Stimulated activated naive CD4-positive, alpha-beta T cell (primary cell): Measurements from ENCODE around the gene ATP10B.

Experiments
- DNase-seq, 6 experiments: peaks; one replicate each; lab custom pipeline; 2025; lab: John Stamatoyannopoulos, UW

Gene ATP10B

DNA sequence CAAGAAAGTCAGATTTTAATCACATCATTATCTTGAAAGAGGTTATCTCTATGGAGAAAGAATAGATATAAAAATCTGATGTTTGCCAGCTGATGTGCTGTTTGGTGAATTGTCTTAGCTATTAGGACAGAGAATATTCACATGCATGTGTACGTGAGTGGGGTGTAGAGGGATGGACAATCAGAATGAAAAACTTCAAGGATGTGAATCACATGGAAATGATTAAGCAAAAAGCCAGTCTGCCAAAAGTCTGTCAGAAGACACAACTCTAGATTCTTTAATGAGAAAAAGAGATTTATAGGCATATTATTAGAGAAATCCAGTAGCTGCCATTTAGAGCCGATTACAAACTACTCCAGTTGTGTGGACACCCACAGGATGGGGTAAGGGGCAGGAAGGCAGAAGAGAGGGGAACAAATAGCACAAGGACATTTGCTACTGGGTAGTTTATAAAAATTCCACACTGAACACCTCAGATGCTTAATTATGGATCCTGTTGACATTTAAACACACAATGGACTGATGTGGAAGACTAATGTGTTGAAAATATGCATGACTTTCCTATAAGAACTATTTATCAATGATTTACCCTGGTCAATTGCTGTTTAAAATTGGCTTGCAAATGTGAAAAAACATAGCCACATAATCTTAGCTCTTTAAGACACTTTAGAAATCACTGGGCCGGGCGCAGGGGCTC is 302.9 kb downstream of the ATP10B start:
- DNase-seq: no peak

DNA sequence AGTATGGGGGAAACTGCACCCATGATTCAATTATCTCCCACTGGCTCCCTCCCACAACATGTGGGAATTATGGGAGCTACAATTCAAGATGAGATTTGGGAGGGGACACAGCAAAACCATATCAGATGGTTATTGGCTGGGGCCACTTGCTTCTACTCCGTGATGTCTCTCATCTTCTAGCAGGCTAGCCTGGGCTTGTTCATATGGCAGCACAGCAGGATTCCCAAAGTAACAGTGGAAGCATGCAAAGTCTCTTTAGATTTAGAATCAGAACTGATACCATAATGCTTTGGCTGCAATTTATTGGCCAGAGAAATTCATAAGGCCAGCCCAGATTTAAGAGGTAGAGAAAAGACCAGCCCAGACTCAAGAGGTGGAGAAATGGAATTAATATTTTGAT is 304.1 kb downstream of the ATP10B start:
- no peak for DNase-seq

DNA sequence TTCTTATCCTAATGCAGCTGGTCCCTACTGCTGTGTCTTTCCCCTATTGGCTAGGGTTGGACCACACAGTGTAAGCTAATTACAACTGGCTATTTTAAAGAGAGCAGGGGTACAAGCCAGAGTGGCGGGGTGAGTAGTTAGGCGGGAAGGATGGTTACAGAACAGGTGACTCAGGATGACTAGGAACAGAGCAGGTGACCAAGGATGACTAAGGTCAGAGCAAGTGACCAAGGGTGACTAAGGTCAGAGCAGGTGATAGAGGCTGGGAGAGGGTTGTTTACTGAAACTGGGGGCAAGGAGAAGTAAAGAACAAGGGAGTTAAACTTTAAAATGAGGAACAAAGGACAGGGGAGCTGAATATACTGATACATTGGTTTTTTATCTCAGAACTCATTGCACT is 304.9 kb downstream of the ATP10B start:
- no peak for DNase-seq

DNA sequence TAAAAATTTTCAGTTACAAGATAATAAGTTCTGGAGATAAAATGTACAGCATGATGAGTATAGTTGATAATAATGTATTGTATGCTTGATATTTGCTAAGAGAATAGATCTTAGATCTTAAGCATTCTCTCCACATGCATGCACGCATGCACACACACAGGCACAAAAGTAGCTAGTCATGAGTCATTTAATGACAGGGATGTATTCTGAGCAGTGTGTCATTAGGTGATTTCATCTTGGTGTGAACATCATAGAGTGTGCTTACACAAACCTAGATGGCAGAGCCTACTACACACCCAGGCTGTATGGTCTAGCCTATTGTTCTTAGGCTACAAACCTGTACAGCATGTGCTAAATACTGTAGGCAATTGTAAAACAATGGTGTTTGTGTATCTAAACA is 306.2 kb downstream of the ATP10B start:
- DNase-seq: no peak

DNA sequence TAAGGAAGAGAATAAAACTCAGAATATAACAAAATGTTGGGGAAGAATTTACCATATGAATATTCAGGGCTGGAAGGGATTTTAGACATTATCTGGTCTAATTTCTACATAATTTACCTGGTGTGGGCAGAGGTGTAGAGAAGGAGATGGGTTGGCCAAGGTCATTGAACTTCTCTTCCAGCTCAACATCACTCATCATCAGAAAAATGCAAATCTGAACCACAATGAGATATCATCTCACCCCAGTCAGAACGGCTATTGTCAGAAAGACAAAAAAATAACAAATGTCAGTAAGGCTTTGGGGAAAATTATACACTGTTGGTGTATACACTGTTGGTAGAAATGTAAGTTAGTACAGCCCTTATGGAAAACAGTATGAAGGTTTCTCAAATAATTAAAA is 308.6 kb downstream of the ATP10B start:
- DNase-seq: no peak

DNA sequence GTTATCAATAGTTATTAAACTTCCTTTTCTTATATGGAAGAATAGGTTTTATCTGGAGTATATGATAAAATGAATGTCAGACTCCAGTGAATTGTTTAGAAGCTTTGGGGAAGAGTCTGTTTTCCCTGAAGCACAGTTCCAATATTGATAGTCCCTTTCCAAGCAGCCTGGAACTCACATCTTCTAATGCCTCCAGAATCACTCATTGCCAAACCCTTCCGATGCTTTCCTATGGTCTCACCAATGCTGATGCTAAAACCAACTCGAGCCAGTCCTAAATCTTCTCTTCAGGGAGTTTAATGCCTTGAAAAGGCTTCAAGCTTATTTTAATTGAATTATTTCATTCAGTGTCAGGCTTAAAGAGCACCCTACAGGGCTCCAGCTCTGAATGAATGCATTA is 309.2 kb downstream of the ATP10B start:
- DNase-seq: no peak

DNA sequence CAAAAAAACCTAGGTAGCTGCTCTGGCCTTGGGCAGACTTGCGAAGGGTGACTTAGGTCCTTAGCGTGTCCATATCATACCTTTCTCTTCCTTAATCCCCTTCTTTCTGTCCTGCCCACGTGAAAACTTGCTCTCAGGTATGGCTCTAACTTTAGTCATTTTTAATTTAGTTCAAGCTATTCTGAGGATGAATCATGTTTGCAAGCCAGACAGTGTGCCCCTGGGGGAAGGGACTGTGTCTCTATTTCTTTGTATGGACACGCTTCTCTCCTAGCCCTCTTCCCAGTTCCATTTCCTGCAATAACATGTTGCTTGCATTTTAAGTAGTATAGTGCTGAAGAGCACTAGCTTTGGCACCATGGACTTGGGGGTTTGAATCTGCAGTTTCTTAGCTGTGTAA is 309.7 kb downstream of the ATP10B start:
- DNase-seq: no peak

DNA sequence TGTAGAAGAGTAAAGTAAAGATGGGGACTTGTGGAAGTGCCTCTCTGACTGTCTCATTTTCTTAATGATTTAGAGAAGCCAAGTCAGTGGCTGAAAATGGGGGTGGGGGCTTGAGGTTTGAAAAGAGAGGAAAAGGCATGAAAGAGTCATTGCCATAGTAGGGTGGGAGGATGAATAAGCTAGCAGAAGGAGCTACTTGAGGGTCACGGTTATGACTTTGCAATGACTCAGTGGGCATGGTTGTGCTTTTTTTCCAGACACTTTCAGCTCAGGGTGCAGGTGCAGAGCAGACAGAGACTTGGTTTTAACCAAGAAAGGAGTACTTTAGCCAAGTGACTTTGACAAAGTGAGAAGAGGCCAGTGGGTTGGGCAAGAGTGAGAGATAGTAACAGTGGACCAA is 312.6 kb downstream of the ATP10B start:
- no peak for DNase-seq

DNA sequence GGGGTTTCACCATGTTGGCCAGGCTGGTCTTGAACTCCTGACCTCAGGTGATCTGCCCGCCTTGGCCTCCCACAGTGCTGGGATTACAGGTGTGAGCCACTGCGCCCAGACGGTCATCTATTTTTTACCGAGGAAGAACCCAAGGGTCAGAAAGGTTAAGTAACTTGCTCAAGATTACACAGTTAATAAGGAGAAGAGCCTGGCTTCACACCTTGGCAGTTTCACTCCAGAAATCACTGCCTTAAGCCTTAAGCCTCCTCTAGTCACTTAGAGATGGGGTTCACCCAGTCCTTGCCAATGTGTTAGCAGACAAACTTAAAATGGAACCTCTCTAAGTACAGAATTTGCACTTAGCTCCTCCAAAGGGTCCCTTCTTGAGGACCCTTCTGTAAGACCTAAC is 314.1 kb downstream of the ATP10B start:
- DNase-seq: no peak

DNA sequence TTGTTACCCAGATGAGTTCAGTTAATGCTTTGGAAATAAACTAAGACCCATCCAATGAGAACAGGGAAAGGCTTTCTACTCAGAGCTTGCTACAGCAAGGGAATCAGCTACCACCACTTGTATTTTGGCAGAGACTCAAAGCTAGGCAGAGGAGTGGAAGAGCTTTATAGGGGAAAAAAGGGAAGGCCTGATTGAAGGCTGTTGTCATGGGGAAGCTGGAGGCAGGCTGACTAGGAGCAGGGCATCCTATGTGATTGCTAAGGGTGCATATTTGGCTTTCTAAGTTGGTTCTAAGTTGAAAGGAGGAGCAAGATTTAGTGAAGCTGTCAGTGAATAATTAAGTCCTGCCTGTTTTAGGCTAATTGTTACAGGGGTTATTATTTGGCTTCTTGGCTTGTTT is 314.9 kb downstream of the ATP10B start:
- no peak for DNase-seq

DNA sequence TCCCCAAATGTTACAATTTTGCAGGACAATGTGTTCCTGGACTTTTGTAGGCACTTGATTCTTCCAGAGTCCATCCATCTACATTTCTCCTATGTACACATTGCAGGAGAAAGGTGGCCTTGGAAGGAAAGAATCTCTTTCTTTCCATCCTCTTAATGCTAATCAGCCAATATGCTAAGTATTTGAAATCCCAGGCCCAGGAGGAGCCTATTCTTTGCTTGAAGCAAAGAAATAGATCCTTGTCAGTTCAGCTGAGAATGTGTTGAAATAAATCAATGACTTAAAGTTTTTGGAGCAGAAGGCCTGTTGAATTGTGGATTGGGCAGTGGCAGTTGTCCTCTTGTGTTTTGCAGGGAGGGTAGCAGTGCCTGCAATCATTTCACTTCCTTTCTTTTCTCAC is 317.1 kb downstream of the ATP10B start:
- no peak for DNase-seq

DNA sequence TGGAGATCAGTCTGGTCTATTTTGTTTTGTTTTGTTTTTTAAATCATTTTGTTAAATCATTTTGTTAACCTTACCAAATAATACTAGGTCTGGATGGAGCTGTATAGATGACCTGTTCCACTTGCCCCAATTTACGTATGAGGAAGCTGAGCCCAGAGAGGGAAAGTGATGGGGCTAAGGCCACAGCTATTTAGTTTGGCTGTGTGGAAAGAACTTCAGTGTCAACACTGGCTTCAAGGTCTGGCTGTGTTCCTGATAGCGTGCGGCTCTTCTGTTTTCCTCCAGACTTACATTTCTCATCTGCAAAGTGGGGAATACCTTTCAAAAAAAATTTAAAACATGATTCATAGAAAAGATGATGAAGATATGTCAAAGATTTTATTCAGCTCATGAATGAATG is 317.9 kb downstream of the ATP10B start:
- no peak for DNase-seq

DNA sequence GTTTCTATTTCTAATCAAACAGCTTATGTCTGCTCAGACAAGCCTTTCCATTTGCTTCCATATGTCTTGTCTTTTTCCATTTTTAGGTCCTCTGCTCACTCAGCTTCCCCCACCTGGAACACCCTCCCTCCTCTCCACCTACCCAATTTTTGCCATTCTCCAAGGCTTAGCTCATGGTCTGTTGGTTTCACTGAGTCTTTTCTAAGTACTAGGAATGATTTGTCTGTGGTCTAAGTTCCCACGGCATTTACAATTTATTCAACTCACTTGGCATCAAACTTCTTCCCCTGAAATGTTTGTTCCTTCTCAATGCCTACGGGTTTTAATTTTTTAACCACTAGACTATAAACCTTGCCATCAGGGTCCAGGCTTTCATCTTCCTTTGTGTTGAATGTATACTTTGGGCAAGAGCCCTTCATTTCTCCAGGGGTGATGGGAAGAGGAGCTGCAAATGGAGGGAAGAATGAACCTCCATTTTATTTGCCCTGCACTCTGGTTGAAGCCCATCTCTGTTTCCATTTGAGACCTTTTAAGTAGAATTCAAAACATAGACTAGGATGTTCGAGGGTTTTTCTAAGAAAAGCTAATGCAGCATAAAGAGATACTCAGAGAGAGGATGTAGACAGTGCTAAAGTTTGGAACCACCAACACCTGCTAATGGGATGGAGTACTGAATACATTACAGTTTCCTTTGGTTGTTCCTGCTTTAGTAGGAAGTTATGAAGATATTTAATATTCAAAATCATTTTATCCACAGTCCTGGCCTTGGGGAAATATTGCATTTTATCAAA is 326.3 kb downstream of the ATP10B start:
- no peak for DNase-seq

DNA sequence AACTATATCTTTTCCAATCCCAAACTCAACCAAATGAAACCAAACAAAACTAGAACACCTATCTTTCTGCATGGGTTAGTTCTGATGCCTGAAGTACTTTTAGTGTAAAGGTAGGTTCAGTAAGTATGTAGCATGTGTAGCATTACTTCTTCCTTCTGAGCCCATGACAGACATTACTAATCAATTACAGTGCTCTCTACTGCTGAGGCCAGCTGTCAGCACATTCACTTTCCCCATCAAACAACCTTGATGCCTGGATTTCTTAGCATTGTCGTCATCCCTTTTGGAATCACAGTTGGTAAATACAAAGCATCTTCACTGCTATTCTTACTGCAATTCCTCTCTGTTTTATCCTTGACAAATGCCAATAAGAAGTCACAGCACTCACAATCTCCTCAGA is 327.2 kb downstream of the ATP10B start:
- no peak for DNase-seq

DNA sequence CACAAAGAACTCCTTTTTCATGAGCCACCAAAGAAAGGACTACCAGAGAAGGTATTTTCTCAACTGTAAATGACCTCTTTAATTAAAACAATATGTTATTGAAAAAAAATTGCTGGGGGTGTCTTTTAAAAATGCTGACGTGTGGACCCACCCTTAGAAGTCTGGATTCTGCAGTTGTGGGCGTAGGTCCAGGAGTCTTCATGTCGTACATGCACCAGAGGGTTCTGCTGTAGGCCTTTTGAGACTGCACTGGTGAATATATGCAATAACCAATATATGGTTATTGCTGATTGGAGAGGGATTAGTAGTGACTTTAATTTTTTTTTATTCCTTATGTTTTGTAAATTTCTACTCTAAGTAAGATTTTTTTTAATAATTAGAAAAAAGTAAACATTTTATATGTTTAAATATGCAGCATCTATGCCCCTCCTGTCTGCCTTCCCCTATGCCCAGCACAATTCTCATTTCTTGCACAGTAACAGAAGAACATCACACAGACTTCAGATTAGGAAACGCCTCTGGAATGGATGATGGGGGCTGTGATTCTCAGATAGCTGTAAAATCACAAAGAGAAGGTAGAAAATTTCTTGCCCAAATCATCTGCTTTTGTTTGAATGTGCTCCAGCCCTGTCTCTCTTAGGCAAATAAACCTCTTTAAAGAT is 328.4 kb downstream of the ATP10B start:
- no peak for DNase-seq

DNA sequence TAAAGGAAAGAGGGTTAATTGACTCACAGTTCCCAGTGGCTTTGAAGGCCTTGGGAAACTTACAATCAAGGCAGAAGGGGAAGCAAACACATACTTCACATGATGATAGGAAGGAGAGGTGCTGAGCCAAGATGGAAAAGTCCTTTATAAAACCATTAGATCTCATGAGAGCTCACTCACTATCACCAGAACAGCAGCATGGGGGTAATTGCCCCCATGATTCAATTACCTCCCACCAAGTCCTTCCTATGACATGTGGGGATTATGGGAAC is 330.7 kb downstream of the ATP10B start:
- DNase-seq: no peak

DNA sequence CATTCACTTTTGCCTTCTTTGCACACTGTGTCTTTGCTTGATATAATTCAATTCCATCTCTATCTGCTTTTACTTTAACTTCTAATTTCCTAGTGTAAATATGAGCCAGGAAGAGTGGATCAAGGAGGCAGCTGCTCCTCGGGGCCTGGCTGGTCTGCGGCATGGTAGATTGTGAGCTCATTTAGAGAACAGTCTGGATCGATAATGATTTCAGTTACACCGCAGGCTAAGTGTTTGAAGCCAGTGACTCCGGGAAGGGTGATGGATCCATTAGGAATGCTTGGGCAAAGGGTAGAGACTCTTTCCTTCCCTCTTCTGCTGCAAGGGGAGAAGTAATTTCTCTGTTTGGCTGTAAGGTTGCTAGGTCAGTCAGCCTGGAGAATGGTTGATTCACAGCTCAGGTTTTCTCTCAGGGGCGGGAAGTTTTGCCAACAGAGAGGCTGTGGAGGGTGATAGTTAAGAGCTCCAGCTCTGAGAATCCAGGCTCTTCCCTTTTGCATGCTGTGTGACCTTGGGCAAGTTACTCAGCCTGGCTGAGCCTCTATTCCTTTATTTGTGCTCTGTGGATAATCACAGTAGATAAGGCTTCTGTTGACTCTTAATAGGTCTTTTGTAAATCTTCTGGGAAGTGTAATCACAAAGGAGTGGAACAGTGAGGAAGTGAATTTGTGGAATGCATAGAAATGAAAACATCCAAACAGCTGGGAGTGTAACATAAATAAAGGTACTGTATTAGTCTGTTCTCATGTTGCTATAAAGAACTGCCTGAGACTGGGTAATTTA is 331.2 kb downstream of the ATP10B start:
- no peak for DNase-seq

DNA sequence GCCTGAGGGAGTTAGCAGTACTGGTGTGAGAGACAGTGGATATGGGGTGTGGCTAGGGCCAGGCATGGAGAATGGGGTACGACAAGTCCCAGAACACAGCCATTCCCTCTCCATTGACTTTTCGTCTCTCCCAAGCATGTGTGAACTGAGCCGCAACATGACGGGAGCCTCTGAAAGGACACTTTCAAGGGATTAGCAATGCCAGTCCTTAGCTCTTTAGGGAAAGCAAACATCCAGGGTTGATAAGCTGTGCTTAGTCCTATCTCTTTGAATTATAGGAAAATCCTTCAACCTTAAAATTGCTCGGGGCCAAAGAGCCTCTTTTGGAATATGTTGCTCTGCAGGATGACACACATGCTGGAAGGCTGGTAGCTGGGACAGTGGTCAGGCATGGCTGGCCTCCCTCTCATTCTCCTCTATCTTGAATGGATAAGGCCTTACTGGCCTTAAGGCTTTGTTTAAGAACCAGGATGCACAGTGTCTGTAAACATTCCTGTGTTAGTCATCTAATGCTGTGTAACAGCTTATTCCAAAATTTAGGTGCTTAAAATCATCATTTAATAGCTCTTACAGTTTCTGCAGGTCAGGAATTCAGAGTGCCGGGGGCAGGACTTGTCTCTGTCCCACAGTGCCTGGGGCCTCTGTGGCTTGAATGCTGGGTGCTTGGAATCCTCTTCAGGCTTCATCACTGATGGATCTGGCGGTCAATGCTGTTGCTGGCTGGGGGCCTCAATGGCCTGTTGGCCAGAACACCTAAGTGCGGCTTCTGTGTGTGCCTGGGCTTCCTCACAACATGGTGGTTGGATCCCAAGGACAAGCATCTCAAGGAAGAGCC is 335.1 kb downstream of the ATP10B start:
- DNase-seq: no peak

DNA sequence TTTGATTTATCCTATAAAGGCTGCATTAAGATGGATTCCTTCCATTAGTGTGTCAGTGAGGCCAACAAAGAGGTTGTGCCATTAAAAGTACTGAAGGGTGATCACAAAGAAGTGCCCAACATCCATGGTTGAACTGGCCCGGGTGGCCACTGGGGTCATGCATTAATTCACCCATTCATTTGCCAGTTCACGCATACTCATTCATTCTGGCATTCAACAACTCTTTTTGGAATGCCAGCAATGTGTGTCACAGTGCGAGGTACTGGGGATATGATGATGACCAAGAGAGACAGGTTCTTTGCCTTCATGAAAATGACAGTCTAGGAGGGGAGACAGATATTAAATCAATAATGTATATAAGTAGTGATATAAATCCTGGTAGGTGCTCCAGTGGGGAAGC is 337.1 kb downstream of the ATP10B start:
- DNase-seq: no peak

DNA sequence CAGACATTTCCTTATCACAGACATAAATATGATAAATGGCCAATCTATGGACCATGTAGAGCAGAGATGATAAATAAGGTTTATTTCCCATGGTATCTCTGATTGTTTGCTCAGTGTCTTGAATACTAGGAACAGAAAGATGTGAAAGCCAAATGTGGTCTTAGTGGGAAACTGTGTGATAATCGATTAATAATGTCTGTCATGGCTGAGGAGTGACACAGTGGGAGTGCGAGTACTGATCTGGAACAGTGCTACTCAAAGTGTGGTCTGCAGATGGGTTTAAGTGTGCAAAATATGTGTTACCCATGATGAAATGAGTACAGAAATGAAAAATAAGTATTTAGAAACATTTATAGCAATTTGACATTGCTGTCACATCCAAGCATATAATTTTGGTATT is 337.8 kb downstream of the ATP10B start:
- DNase-seq: no peak

DNA sequence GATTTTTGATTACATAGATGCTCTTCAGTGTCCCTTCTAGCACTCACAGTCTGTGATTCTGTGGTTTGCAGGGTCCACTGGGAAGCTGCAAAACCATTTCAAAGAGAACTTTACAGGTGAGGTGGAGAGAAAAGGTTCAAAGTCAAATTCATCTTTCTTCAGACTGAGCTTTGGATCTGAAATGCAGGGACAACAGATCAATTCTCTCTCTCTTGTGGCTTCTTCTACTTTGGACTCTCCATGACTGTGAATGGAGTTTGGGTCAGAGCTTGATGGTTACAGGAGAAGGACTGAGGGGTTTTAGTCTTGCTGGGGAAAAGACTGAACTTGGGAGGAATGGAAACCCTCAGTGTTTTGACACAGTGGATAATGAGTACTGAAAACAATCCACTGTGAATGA is 338.5 kb downstream of the ATP10B start:
- no peak for DNase-seq
